Hindlimb muscle (tissue), 1 donor: ENCODE results near the gene ITGB4. TPM values are rescaled to one million over a fixed set of nuclear protein-coding genes. Genes with fewer than 3 reads are reported as not detected.

Source experiments
- DNase-seq: peaks from one replicate; pipeline ENCODE4 v3.0.0-alpha.2; 2013
- polyA plus RNA-seq: library from polyadenylated mRNA; unstranded; fragments of 120-200 nt; gene quantifications from one replicate; pipeline ENCODE4 v1.2.1, GENCODE V29; 2013; ENCODE audit not compliant: insufficient read length

The ITGB4 gene
- polyA plus RNA-seq, 1 donor = 7.6 TPM

DNA sequence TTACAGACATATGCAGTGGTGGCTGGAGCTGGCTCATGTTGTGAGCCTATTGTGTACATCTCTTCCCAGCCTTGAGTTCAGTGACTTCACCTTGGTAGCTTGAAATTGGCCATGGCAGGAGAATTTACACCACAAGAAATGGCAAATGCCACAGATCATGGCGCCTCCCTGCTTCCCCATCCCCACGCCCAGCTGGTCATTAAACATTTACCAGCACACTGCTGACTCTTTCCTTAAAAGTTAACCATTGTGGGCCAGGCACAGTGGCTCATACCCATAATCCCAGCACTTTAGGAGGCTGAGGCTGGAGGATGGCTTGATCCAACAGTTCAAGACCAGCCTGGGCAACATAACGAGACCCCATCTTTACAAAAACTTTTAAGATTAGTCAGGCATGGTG is 22.6 kb upstream of the ITGB4 start:
- no peak for DNase-seq

DNA sequence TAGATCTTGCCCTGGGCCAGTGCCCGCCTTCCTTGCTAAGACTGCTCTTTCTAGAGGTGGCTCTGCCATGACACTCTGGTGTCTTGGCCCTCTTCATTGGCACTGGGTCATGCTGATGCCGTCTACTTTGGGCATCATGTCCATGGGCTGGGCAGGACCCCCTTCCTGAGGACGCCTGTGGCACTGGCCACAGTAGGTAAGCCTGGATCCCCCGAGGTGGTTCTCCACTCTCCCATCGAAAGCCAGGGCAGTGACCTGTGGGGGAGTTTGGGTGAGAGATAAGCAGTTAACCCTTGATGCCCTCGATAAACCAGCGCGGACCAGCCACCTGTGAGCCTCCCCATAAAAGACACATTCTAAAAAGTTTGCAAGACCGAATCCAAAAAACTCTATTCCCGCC is 20.0 kb upstream of the ITGB4 start:
- DNase-seq = no peak

DNA sequence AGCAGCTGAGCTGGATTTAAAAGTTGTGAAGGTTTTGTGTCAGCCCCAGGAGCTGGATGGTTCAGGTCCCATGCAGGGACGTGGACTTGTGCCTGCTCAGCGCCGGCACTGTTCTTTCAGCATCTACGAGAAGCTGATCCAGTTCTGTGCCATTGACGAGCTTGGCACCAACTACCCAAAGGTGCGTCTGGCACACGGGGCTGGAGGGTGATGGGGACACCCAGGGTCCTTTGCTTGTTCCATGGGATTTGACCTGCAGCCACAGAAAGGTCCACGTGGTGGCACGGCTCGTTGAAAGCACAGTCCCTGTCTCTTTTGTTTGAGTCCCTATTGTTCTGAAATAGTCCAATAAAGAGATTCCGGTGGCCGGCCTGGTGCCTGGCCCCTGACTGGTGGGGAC is 18.1 kb upstream of the ITGB4 start:
- DNase-seq = no peak

DNA sequence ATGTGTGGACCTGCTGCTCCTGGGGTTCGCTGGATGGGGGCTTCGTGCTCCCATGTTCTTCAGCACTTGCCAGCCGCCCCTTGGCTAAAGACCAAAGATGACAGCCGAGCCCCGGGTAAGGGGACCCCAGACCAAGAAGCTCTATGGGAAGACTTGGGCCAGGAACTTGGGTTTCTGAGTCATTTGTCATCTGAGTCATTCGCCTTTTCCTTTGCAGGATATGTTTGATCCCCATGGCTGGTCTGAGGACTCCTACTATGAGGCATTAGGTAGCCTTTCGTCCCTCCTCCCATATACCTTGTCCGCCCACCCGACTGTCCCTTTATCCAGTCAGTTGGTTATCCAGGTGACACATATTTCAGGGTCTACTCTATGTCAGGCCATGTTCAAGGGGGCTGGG is 17.7 kb upstream of the ITGB4 start:
- DNase-seq = no peak

DNA sequence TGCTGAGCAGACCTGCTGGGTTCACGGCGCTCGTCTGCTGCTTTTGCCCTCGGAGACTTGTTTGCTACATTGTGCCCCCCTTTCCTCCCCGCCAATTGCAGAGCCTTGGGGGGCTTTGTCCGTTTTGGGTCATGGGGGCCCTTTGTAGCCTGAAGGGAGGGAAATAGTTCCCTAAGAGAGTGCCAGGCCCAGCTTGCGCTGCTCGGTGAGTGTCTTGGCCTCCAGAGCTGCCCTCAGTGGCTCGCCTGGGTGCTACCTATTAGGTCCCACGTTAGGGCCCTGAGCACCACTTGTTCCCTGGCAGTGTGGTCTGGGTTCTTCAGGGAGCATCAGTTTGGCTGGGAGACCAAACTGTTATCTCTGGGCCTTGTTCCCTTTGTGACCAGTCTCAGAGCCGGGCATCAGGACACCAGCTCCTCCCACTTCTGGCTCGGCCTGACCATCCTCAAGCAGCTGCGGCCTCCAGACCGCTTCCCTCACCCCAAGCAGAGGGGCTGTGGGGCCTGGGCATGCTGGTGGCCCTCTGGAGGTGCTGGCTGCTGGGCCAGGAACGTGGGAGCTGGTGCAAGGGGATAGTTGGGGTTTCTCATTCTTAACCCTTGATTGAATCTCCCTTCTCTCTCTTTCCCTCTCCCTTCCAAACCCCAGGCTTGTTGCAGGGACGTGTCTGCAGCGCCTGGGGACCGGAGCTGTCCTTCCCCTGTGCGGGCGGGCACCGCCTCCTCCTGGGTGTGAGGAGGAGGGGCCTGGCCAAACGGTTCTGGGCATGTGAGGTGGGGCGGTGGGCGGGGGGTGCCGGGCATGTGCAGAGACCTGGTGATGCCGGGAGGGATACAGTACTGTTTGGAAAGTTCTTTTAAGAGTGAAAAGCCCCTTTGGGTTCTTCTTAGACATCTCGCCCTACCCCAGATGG is 16.0 kb upstream of the ITGB4 start:
- DNase-seq = no peak

DNA sequence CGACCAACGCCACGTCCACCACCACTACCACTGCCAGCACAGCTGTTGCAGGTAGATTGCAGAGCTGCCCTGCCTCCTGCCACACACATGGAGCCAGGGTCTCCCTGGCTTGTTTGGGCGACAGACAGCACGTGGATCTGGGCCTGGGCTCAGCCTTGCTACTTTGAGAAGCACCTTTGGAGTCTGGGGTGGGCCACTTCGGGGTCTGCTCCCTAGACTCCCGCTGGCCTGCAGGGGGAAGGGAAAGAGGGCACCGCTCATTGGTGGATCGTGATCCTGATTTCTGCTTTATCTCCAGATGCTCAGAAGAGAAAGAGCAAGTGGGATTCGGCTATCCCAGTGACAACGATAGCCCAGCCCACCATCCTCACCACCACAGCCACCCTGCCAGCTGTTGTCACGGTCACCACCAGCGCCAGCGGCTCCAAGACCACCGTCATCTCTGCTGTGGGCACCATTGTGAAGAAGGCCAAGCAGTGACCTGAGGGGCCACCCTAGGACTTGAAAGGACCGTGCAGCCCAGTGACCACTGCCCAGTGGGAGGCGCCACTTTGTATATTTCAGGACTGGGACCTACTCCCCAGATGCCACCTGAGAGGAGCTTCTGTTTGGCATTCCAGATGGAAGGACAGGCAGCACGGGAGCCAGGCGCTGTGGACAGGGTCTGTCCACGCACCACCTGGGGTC is 15.1 kb upstream of the ITGB4 start:
- DNase-seq = no peak

- no peak for DNase-seq
Measured at GRCh38 chr17:75707079-75707571, 14.1 kb upstream of the ITGB4 start.

DNA sequence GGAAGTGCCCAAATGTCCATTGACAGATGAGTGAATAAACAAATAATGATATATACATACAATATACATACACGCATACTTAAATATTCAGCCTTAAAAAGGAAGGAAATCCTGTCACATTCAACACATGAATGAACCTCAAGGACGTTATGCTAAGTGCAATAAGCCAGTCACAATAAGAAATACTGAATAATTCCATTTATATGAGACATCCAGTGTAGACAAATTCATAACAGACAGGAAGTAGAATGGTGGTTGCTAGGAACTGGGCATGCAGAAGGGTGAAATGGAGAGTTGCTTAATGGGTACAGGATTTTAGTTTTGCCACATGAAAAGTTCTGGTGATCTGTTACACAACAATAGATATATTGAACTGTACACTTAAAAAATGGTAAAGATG is 8.8 kb upstream of the ITGB4 start:
- no peak for DNase-seq

DNA sequence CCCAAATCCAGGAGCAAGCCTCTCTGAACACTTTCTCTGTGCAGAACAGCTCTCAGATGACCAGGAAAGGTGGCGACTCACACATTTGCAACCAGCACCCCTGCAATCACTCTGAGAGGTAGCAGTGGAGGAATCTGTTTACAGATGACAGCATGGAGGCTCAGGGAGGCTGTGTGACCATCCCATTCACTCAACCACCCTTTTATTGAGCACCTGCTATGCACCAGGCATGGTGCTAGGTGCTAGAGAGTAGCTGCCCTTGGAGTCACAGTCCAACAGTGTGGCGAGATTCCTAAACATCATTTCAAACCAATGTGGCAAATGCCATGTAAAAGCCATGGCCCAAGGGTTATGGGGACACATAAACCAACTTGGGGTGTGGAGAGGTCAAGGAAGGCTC is 1.5 kb upstream of the ITGB4 start:
- no peak for DNase-seq

GRCh38 chr17:75721463-75722011 is 278 bp downstream of the ITGB4 start:
- no peak for DNase-seq

DNA sequence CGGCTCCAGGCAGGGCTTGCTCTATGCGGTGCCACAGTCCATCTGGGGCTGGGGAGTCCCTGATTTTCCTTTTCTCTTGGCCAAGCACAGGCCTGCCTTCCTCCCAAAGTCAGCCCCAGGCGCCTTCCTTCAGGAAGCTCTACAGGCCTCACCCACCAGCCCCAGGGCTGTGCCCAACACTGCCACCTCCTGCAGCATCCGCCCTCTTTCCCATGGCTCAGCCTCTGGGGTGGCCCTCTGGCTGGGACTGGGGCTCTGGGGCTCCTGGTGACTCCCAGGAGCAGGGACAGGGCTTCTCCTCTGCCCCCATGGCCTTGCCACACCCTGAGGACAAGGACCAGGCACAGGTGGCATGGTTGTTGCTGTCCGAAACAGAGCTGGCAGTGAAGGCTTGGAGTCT is 817 bp downstream of the ITGB4 start:
- no peak for DNase-seq

DNA sequence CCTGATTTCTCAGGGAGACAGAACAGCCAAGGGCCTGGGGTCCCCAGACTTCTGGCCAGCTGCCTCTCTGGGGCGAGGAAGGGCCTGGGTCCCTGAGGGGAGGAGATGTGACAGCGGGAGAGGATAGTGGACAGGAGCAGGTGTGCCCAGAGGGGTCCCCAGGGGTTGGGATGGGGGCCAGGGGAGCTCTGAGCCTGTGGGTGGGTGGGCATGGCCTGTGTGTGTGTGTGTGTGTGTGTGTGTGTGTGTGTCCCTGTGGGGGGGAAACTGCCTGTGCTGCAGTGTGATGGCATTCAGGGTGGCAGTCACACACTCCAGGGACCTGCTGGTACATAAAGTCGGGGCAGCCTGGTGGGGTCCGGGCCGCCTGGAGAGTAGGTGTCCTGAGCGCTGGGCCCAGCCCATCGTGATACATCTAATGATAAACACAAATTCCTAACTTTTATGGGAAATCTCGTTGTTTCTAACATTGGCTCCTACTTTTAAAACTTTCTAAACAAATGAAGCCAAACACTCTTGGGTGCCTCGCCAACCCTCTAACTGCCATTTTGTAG is 1.4 kb downstream of the ITGB4 start:
- no peak for DNase-seq

DNA sequence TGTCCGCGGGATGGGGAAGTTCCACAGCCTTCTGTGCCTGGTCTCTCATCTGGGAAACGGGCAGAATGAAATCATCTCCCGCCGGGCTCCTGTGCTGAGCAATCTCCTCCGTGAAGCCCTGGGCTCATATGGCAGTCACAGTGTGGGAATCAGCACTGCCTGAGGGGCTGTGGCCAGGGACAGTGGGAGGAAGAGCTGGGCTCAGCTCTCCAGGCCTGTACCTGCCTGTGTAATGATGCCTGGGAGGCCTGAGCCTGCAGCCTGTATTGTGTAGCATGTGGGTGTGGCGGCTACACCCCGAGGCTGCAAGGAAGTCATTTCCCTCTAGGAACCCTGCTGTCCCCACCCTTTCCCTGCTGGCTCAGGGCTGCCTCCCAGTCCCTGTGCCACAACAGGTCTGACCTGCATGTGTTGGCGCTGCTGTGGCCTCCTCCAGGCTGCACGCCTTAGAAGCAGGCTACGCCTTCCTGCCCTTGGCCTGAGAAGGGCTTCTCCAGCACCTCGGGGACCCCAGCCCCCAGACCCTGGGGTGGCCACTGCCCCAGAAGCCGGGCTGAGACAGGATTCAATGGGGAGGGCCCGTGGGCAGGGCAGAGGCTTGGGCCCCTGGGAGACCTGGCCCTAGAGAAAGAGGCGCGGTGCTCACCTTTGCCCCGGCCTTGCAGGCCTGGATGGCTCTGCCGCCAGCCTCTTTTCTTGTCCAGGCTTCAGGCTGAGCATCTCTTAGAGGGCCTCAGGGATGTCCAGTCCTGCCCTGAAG is 2.1 kb downstream of the ITGB4 start:
- DNase-seq = no peak

DNA sequence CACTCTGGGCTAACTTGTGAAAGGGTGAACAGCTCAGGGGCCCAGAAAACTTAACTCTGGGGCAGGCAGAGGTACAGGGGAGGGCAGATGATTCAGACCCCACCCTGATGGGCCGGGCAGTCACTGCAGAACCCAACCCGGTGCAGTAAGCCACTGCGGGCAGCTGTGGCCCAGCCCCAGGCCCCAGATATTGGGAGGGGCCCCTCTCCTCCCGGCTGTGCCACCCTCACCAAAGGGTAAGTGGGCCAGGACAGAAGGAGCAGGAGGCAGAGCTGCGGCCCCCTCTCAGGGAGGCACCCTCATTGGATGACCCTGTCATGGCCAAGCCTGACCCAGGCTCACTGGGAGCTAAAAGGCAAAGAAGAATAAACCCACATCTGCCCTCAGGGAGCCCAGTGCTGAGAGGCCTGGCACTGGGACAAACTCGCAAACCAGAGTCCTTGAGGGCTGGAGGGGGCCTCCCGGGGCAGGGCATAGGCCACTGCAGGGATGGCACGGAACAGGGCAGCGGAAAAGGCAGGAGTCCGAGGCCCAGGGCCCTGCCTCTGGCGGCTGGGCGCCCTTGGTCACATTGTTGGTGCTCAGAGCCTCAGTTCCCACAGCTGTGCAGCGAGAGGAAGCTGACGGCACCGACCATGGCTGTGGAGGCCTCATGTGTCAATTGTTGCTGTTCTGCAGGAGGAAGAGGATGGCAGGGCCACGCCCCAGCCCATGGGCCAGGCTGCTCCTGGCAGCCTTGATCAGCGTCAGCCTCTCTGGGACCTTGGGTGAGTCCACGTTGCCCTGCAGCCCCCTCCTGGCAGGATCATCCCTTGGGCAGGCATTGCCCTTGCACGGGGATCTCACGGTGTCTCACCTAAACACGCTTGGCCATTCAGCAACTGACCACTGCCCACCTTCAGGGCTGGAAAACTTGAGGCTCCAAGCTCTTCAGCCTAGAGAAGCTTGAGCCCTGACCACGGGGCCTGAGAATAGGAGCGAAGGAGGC is 3.1 kb downstream of the ITGB4 start:
- DNase-seq = no peak

- DNase-seq = no peak
Measured at GRCh38 chr17:75725504-75725903, 4.2 kb downstream of the ITGB4 start.

DNA sequence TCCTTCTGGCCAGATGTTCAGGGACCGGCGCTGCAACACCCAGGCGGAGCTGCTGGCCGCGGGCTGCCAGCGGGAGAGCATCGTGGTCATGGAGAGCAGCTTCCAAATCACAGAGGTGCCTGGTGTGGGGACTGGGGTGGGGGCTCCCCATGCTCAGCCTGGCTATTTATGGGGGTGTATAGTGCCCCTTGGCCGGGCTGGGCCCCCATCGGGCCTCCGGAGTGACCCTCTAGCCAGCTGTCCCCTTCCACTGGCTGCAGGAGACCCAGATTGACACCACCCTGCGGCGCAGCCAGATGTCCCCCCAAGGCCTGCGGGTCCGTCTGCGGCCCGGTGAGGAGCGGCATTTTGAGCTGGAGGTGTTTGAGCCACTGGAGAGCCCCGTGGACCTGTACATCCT is 6.1 kb downstream of the ITGB4 start:
- DNase-seq = no peak

GRCh38 chr17:75729351-75729750 is 8.1 kb downstream of the ITGB4 start:
- no peak for DNase-seq

GRCh38 chr17:75730065-75730464 is 8.8 kb downstream of the ITGB4 start:
- no peak for DNase-seq

DNA sequence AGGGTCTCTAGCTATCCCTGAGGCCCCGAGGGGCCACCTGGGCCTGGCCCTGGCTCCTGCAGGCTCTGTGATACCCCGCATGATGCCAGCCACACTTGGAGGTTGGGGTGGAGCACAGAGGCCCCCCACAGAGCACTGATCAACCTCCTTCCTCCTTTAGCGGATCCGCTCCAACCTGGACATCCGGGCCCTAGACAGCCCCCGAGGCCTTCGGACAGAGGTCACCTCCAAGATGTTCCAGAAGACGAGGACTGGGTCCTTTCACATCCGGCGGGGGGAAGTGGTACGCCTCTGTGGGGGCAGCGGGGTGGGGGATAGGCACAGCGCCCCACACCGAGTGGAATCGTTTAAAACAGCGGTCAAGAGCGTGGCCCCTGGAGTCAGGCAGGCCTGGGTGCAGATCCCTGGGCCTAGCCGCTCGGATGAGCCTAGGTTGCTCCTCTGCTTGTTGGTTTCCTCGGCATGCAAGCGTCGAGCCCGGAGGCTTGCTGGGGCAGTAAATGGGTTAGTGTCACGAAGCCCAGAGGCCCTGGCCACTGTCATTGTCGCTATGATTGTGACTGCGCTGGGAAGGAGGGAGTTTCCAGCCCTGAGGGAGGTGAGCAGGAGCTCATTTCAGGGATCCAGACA is 9.9 kb downstream of the ITGB4 start:
- no peak for DNase-seq

DNA sequence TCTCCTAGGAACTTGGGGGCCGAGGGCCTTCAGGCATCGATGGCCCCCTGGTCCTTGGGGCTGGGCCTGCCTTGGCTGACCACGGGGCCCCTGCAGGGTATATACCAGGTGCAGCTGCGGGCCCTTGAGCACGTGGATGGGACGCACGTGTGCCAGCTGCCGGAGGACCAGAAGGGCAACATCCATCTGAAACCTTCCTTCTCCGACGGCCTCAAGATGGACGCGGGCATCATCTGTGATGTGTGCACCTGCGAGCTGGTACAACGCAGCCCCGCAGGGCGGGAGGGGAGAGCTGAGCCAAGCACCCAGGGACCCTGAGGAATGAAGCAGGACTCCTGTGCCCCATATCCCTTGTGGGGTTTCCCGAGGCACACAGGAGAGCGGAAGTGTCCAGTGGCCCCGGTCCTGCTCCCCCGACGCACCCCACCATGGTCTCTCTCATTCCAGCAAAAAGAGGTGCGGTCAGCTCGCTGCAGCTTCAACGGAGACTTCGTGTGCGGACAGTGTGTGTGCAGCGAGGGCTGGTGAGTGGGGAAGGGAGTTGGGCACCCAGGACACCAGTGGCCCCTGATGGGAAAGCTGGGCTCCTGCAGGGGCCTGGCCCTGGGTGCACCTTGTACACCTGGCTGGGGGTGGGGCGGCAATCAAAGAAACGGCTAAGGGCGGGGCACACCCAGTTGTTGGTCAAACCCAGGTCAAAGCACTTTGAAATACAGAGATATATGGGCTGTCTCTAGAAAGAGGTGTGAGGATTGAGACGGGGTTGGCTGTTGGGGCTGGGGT is 10.6 kb downstream of the ITGB4 start:
- no peak for DNase-seq
